ENCODE results near the gene AURKB.

- TF ChIP-seq CTCF (IDR thresholded peaks at IDR 0.05), result peak; percentile 88
- no peak for TF ChIP-seq ZFX (IDR thresholded peaks at IDR 0.05; ENCODE audit: borderline replicate concordance)
Observed at GRCh38 chr17:8158267-8159031, 51.9 kb downstream of the AURKB start.
